Measurements from ENCODE around the gene ACOT7.

ACOT7 gene

DNA sequence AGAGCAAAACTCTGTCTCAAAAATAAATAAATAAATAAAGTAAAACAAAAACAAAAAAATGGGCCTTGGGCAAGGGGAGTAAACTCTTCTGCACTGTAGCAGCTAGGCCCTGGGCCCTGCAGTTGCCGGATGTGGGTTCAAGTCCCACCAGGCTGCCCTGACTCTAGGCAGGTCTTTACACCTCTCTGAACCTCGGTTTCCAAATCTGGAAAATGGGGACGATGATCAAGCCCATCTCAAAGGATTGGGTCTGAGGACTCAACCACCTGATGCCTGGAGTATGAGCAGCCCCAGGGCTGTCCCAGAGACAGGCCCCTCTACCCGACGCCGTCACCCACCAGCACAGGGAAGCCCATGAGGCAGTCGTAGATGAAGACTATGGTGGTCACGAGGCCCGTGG lies 140.2 kb downstream of the ACOT7 start:
- H3K36me3 ChIP-seq (ENCODE audit: control insufficient read depth in 2 of 2, insufficient read depth in 2 of 2, low read length in 2 of 2) = peaks cover 0 to 5% of the 10 kb centered on the region in 2 donors
- no peak overlapping the region for H3K9ac ChIP-seq (ENCODE audit: low read depth in 1 of 2, low read length in 2 of 2)
- no peaks in the 10 kb centered on the region for H3K9me3 ChIP-seq (ENCODE audit: control insufficient read depth in 2 of 2, low read length in 2 of 2)
- H3K27ac ChIP-seq (ENCODE audit: low read depth in 2 of 2, low read length in 2 of 2) = no peak overlapping the region
- H3K27me3 ChIP-seq (ENCODE audit: control insufficient read depth in 2 of 2, insufficient read depth in 2 of 2, low read length in 2 of 2) = peaks cover 16 to 19% of the 10 kb centered on the region in 2 donors
- peaks cover 5 to 6% of the 10 kb centered on the region in 2 donors for H3K4me1 ChIP-seq (ENCODE audit: control insufficient read depth in 2 of 2, insufficient read depth in 2 of 2, low read length in 2 of 2)
- H3K4me3 ChIP-seq (ENCODE audit: low read length in 2 of 2) = no peak overlapping the region

DNA sequence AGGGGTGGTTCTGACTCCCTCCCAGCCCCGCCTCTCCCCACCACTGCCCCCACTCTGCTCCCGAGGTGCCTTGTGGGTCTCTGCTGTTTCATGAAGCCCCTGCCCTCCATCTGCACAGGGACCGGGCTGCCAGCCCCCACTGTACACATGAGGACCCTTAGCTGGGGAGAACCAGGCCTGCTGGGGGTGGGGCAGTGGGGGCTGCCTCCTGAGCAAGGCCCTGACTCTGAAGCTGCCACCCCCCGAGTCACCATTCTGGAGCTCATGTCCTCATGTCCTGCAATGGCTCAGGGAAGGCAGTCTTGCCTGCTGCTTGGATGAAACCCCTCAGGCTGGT lies 141.2 kb downstream of the ACOT7 start:
- Histone ChIP-seq H3K4me3 (ENCODE audit: low read length in 2 of 2) (no peak overlapping the region), H3K9me3 (ENCODE audit: control insufficient read depth in 2 of 2, low read length in 2 of 2) (no peaks in the 10 kb centered on the region), H3K36me3 (ENCODE audit: control insufficient read depth in 2 of 2, insufficient read depth in 2 of 2, low read length in 2 of 2) (peaks cover 0 to 5% of the 10 kb centered on the region in 2 donors), H3K27me3 (ENCODE audit: control insufficient read depth in 2 of 2, insufficient read depth in 2 of 2, low read length in 2 of 2) (peaks cover 19 to 22% of the 10 kb centered on the region in 2 donors), H3K4me1 (ENCODE audit: control insufficient read depth in 2 of 2, insufficient read depth in 2 of 2, low read length in 2 of 2) (peaks cover 5 to 6% of the 10 kb centered on the region in 2 donors), H3K27ac (ENCODE audit: low read depth in 2 of 2, low read length in 2 of 2) (no peak overlapping the region), H3K9ac (ENCODE audit: low read depth in 1 of 2, low read length in 2 of 2) (no peak overlapping the region)

DNA sequence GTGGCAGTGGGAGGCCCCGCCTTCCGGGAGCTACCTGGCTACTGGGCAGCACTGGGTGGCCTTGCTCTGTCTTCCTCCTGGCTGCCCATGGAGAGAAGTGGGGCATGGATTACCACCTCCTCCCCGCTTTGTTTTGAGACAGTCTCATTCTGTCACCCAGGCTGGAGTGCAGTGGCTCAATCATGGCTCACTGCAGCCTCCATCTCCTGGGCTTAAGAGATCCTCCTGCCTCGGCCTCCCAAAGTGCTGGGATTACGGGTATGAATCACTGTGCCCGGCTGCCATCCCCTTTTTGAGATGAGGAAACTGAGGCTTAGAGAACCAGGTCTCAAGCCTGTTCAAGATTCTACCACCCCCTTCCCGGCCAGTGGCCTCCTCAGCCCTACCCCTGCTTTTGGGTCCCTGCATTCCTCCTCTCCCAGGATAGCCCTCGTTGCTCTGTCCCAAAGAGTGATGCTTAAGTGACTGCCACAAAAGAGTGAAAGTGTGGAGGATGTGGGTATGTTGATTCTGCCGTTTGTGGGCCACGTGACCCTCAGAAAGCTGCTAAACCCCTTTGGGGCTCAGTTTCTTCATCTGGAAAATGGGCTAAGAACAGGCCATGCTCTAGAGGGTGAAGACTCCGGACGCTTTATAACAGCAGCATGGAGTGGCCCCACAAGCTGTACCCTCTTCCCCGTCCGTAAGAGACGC lies 141.7 kb downstream of the ACOT7 start:
- H3K4me1 ChIP-seq (ENCODE audit: control insufficient read depth in 2 of 2, insufficient read depth in 2 of 2, low read length in 2 of 2) = peaks cover 5 to 8% of the 10 kb centered on the region in 2 donors
- peaks cover 0 to 5% of the 10 kb centered on the region in 2 donors for H3K36me3 ChIP-seq (ENCODE audit: control insufficient read depth in 2 of 2, insufficient read depth in 2 of 2, low read length in 2 of 2)
- peaks cover 19 to 24% of the 10 kb centered on the region in 2 donors for H3K27me3 ChIP-seq (ENCODE audit: control insufficient read depth in 2 of 2, insufficient read depth in 2 of 2, low read length in 2 of 2)

DNA sequence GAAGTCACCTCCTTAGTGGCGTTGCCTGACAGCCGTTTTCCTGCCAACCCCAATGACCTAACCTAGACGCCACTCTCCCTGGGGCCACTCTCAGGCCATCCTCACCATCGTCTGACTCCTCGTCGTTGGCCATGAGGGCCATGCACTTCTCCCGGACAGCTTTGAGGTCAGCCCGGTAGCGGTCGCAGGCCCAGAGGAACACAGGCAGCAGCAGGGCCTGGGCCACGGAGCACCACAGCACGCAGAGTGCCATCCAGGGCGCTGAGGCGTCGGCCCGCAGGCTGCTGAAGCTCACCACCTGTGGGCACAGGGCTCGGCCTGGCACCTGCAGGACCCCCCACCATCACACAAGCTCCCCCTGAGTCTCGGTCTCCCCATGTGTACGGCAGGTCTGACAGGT lies 142.3 kb downstream of the ACOT7 start:
- Histone ChIP-seq H3K4me1 (ENCODE audit: control insufficient read depth in 2 of 2, insufficient read depth in 2 of 2, low read length in 2 of 2) (peaks cover 9% of the 10 kb centered on the region in 2 donors), H3K36me3 (ENCODE audit: control insufficient read depth in 2 of 2, insufficient read depth in 2 of 2, low read length in 2 of 2) (peaks cover 0 to 5% of the 10 kb centered on the region in 2 donors), H3K27ac (ENCODE audit: low read depth in 2 of 2, low read length in 2 of 2) (no peak overlapping the region), H3K27me3 (ENCODE audit: control insufficient read depth in 2 of 2, insufficient read depth in 2 of 2, low read length in 2 of 2) (peaks cover 19 to 28% of the 10 kb centered on the region in 2 donors), H3K9ac (ENCODE audit: low read depth in 1 of 2, low read length in 2 of 2) (no peak overlapping the region), H3K9me3 (ENCODE audit: control insufficient read depth in 2 of 2, low read length in 2 of 2) (no peaks in the 10 kb centered on the region), H3K4me3 (ENCODE audit: low read length in 2 of 2) (no peak overlapping the region)

More for the DNA sequence above, 141.7 kb downstream of the ACOT7 start:
- H3K9ac ChIP-seq (ENCODE audit: low read depth in 1 of 2, low read length in 2 of 2) = no peak overlapping the region
- H3K27ac ChIP-seq (ENCODE audit: low read depth in 2 of 2, low read length in 2 of 2) = no peak overlapping the region
- no peak overlapping the region for H3K4me3 ChIP-seq (ENCODE audit: low read length in 2 of 2)
- H3K9me3 ChIP-seq (ENCODE audit: control insufficient read depth in 2 of 2, low read length in 2 of 2) = no peaks in the 10 kb centered on the region

DNA sequence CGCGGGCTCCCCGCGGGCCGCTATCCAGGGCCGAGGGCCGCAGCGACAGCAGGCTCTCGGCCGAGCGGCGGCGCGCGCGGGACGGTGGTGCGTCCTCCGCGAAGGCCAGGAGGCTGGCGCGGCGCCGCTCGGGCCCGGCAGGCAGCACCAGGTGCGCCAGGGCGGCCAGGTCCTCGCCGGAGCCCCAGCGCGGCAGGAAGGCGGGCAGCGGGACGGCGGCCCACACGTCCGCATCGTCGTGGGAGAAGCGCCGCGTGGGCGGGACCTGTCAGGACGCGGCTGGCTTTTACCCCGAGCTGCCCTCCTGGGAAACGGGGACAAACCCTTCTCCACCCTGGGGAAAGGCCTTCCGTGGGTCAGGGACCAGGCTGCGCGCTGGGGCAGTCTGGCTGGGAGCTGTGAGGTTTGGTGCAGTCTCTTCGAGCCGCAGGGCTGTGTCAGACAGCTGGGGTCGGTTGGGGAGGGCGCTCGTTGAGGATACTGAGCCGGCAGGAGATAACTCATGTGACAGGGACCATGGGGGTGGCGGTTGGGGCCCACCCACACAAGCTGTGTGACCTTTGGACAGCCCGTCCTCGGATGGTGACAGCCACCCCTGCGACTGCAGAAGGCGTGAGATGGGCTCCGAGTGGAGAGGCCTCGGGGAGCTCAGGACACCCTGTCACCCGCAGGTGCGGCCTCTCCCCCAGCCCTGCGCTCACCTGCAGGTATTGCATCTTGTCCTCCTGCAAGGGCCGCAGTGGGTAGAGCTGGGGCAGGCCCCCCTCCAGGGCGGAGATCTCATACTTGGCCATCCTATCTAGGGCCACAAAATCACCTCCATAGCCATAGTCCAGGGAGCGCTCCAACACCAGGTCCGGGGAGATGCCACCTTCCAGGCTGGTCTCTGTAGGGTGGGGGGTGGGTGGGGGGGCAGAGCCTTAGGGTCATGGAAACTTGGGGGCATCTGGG lies 143.6 kb downstream of the ACOT7 start:
- Histone ChIP-seq H3K4me1 (ENCODE audit: control insufficient read depth in 2 of 2, insufficient read depth in 2 of 2, low read length in 2 of 2) (peaks cover 13 to 14% of the 10 kb centered on the region in 2 donors), H3K36me3 (ENCODE audit: control insufficient read depth in 2 of 2, insufficient read depth in 2 of 2, low read length in 2 of 2) (peaks cover 0 to 5% of the 10 kb centered on the region in 2 donors), H3K9ac (ENCODE audit: low read depth in 1 of 2, low read length in 2 of 2) (peak overlapping the region in 1 of 2 donors; percentile 47), H3K27ac (ENCODE audit: low read depth in 2 of 2, low read length in 2 of 2) (peak overlapping the region in 1 of 2 donors; percentile 14), H3K4me3 (ENCODE audit: low read length in 2 of 2) (no peak overlapping the region), H3K9me3 (ENCODE audit: control insufficient read depth in 2 of 2, low read length in 2 of 2) (no peaks in the 10 kb centered on the region), H3K27me3 (ENCODE audit: control insufficient read depth in 2 of 2, insufficient read depth in 2 of 2, low read length in 2 of 2) (peaks cover 23 to 31% of the 10 kb centered on the region in 2 donors)

DNA sequence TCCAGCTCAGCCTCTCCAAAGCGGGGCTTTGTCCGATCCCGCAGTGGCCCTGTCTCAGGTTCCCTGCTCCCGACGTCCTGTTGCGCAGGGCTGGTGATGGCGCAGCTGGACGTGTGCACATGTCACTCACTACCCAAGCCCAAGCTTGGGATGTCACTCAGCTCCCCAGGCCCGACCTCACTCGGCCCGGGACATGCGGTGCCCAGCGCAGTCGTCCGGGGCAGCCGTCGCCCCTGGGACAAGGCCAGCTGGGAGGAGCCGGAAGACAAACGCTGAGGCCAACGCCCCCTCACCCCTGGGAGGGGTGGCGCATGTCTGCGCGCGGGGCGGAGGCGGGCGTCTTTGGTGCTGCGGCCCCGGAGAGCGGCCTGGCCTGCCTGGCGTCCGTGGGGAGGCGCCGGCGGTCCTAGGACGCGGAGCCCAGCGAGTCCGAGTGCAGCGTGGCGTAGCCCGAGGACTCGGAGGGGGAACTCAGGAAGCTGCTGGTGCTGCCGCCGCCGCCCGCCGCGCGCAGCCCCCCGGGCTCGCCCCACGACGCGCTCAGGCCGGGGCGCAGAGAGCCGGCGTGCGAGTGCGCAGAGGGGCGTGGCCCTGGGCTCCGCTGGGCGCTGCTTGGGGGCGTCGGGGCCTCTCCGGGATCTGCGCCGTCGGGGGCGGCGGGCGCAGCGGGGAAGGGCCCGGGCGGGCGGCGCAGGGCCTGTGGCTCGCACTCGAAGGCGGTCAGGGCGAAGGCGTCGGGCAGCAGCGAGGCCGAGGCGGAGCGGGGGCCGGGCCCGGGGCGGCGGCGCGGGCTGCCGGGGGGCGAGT lies 144.4 kb downstream of the ACOT7 start:
- Histone ChIP-seq H3K4me1 (ENCODE audit: control insufficient read depth in 2 of 2, insufficient read depth in 2 of 2, low read length in 2 of 2) (peaks cover 13 to 14% of the 10 kb centered on the region in 2 donors), H3K27ac (ENCODE audit: low read depth in 2 of 2, low read length in 2 of 2) (peak overlapping the region in 1 of 2 donors; percentile 44), H3K4me3 (ENCODE audit: low read length in 2 of 2) (no peak overlapping the region), H3K9me3 (ENCODE audit: control insufficient read depth in 2 of 2, low read length in 2 of 2) (no peaks in the 10 kb centered on the region), H3K36me3 (ENCODE audit: control insufficient read depth in 2 of 2, insufficient read depth in 2 of 2, low read length in 2 of 2) (peaks cover 0 to 1% of the 10 kb centered on the region in 2 donors), H3K27me3 (ENCODE audit: control insufficient read depth in 2 of 2, insufficient read depth in 2 of 2, low read length in 2 of 2) (peaks cover 25 to 31% of the 10 kb centered on the region in 2 donors), H3K9ac (ENCODE audit: low read depth in 1 of 2, low read length in 2 of 2) (no peak overlapping the region)

DNA sequence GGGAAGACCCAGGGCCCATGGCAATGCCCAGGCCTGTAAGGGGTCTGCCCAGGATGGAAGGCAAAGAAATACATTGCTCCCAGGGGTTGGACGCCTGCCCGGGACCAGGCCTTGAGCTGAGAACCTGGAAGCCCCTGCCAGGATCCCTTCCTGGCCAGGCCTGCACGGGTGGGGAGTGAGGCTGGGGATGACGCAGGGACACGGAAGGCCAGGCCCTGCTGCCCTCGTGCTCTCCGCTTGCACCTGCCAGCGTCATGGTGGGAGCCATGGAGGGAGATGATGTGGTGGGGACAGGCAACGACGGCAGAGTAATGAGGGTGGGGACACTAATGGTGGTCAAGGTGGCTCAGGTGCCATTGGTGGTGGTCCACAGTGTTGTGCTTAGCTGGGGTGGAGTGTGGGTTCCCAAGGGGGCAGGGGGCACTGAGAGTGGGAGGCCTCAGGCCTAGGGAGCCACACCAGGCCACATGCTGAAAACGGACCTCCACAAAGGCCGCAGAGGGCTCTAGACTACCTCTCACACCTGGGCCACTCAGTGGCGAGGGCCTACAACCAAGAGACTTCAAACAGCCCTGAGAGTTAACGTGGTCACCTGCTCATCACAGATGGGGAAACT lies 145.3 kb downstream of the ACOT7 start:
- Histone ChIP-seq H3K4me1 (ENCODE audit: control insufficient read depth in 2 of 2, insufficient read depth in 2 of 2, low read length in 2 of 2) (peaks cover 13 to 14% of the 10 kb centered on the region in 2 donors), H3K27ac (ENCODE audit: low read depth in 2 of 2, low read length in 2 of 2) (peak overlapping the region in 1 of 2 donors; percentile 44)

DNA sequence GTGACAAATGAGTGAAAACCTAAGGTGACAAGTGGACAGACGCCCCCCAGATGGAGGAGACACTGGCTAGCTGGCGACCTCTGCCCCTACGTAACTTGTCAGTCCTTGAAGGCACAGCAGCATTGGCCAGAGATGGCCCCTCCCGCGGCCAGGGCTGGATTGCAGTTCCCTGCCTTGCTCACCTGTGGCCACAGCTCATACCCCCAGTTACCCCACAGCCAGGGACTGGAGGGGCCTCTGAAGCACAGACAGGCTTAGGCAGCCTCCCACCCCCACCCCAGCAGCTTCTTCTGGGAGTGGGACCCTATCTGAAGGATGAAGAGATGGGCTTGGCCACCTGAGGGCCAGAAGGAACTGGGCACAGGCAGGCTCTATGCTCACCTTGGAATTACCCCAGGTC lies 145.9 kb downstream of the ACOT7 start:
- Histone ChIP-seq H3K36me3 (ENCODE audit: control insufficient read depth in 2 of 2, insufficient read depth in 2 of 2, low read length in 2 of 2) (no peaks in the 10 kb centered on the region), H3K27me3 (ENCODE audit: control insufficient read depth in 2 of 2, insufficient read depth in 2 of 2, low read length in 2 of 2) (peaks cover 36 to 44% of the 10 kb centered on the region in 2 donors), H3K4me1 (ENCODE audit: control insufficient read depth in 2 of 2, insufficient read depth in 2 of 2, low read length in 2 of 2) (peaks cover 13 to 14% of the 10 kb centered on the region in 2 donors), H3K4me3 (ENCODE audit: low read length in 2 of 2) (no peak overlapping the region), H3K27ac (ENCODE audit: low read depth in 2 of 2, low read length in 2 of 2) (peak overlapping the region in 1 of 2 donors; percentile 16), H3K9ac (ENCODE audit: low read depth in 1 of 2, low read length in 2 of 2) (no peak overlapping the region), H3K9me3 (ENCODE audit: control insufficient read depth in 2 of 2, low read length in 2 of 2) (no peaks in the 10 kb centered on the region)

More for the DNA sequence above, 145.3 kb downstream of the ACOT7 start:
- Histone ChIP-seq H3K4me3 (ENCODE audit: low read length in 2 of 2) (no peak overlapping the region), H3K9me3 (ENCODE audit: control insufficient read depth in 2 of 2, low read length in 2 of 2) (no peaks in the 10 kb centered on the region), H3K27me3 (ENCODE audit: control insufficient read depth in 2 of 2, insufficient read depth in 2 of 2, low read length in 2 of 2) (peaks cover 30 to 38% of the 10 kb centered on the region in 2 donors), H3K36me3 (ENCODE audit: control insufficient read depth in 2 of 2, insufficient read depth in 2 of 2, low read length in 2 of 2) (no peaks in the 10 kb centered on the region), H3K9ac (ENCODE audit: low read depth in 1 of 2, low read length in 2 of 2) (no peak overlapping the region)

Measured in mucosa of rectum (tissue), 2 donors.